AG09319 (cell line): ENCODE measurements around the gene SPATA13.

Source experiments
- DNase-seq: peaks from one replicate; pipeline ENCODE4 v3.0.0-alpha.2; 2010; ENCODE audit warnings: low read depth; ENCODE audit errors: extremely low read depth
- CTCF ChIP-seq: IDR thresholded peaks from 2 replicates; pipeline ENCODE4 v1.5.1; 2011; ENCODE audit warnings: low read depth, mild to moderate bottlenecking, inconsistent platforms, low read length, moderate library complexity

SPATA13 gene

GRCh38 chr13:24253520-24254145, 93.1 kb downstream of the SPATA13 start:
- DNase-seq: no peak
- TF ChIP-seq CTCF: no peak

- no peak for DNase-seq
These were observed 93.8 kb downstream of the SPATA13 start for GRCh38 chr13:24254146-24254841.

GRCh38 chr13:24257497-24257896, 97.0 kb downstream of the SPATA13 start:
- TF ChIP-seq CTCF: no peak
- no peak for DNase-seq

More at GRCh38 chr13:24254146-24254841, 93.8 kb downstream of the SPATA13 start:
- no peak for TF ChIP-seq CTCF

- TF ChIP-seq CTCF: no peak
These were observed 101.0 kb downstream of the SPATA13 start for GRCh38 chr13:24261566-24261965.

GRCh38 chr13:24263632-24264031, 103.1 kb downstream of the SPATA13 start:
- no peak for DNase-seq
- no peak for TF ChIP-seq CTCF

More at GRCh38 chr13:24261566-24261965, 101.0 kb downstream of the SPATA13 start:
- no peak for DNase-seq

GRCh38 chr13:24264976-24265375, 104.5 kb downstream of the SPATA13 start:
- no peak for TF ChIP-seq CTCF

GRCh38 chr13:24265453-24265852, 104.9 kb downstream of the SPATA13 start:
- no peak for DNase-seq
- no peak for TF ChIP-seq CTCF

More at GRCh38 chr13:24264976-24265375, 104.5 kb downstream of the SPATA13 start:
- no peak for DNase-seq
